AG08396 (cell line): ENCODE results near the gene PKP4.

Experiments used
- DNase-seq: peaks from one replicate; pipeline ENCODE4 v3.0.0; 2012; ENCODE audit warnings: low spot score, mixed read lengths

PKP4 gene

GRCh38 chr2:158716921-158717320 lies 260.2 kb downstream of the PKP4 start:
- no peak for DNase-seq

- no peak for DNase-seq
Measured at GRCh38 chr2:158717366-158718195, 260.8 kb downstream of the PKP4 start.

- no peak for DNase-seq
Measured at GRCh38 chr2:158718196-158718585, 261.4 kb downstream of the PKP4 start.

- DNase-seq = no peak
Measured at GRCh38 chr2:158718851-158719250, 262.1 kb downstream of the PKP4 start.

- no peak for DNase-seq
Measured at GRCh38 chr2:158719403-158719802, 262.7 kb downstream of the PKP4 start.

- DNase-seq = no peak
Measured at GRCh38 chr2:158722266-158723105, 265.7 kb downstream of the PKP4 start.

GRCh38 chr2:158723181-158723838 lies 266.6 kb downstream of the PKP4 start:
- DNase-seq = no peak

GRCh38 chr2:158723921-158724802 lies 267.4 kb downstream of the PKP4 start:
- no peak for DNase-seq

- peak; percentile 35 for DNase-seq
Measured at GRCh38 chr2:158724803-158725381, 268.1 kb downstream of the PKP4 start.

GRCh38 chr2:158725441-158725891 lies 268.7 kb downstream of the PKP4 start:
- DNase-seq = no peak

GRCh38 chr2:158726911-158727592 lies 270.3 kb downstream of the PKP4 start:
- no peak for DNase-seq

- DNase-seq = no peak
Measured at GRCh38 chr2:158728422-158728821, 271.7 kb downstream of the PKP4 start.

- no peak for DNase-seq
Measured at GRCh38 chr2:158729451-158729850, 272.7 kb downstream of the PKP4 start.

- DNase-seq = no peak
Measured at GRCh38 chr2:158729873-158730620, 273.3 kb downstream of the PKP4 start.

- DNase-seq = no peak
Measured at GRCh38 chr2:158730621-158731140, 273.9 kb downstream of the PKP4 start.

- DNase-seq = no peak
Measured at GRCh38 chr2:158731386-158731785, 274.6 kb downstream of the PKP4 start.
